Activated effector memory CD4-positive, alpha-beta T cell treated with Interleukin-2 at 50 U/mL for 16 hours (primary cell): Measurements from ENCODE around the gene PIAS3.
"Not testable (repeated sequence)": the region's sequence is repeated elsewhere in the genome, so short reads cannot be mapped to it uniquely, and the experiment has no call there.

Source experiments
- DNase-seq: peaks from one replicate; pipeline ENCODE4 v3.0.0-alpha.2; 2020

Gene PIAS3

DNA sequence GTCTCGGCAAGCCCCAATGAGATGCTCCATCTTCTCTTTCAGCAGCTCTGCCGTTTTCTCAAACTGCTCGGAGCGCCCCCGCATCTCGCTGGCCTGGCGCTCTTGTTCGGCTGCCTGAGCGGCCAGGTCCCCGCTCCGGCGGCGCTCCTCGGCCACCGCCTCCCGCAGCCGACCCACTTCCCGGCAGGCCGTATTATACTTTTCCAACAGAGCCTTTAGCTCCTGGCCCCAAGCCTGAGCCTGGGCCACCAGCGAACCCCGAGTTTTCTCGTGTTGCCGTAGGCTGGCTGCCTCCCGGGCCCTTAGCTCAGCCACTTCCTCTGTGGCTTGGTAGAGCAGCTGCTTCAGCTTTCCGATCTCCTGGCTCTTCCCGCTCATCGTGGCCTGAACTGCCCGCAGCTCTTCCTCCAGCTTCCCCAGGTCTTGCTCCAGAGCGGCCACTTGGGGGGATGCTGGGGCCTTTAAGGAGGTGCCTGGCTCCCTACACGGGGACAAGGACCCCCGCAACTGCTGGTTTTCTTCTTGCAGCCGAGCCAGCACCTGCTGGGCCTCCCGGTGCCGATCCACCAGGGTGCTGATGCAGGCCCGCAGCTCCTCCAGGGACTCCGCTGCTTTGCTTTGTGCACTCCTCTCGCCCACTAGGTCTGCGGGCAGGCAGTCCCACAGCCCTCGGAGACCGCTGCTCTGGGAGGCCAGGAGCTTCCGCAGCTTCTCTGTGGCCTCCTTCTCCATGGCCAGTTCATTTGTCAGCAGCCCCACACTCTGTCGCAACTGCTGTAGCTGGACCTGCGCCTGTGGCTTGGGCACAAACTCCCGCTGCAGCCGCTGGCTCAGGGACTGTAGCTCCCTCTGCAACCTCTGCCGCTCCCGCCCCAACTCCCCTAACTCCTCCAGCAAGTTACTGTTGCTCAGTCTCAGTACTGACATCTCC, 13.4 kb upstream of the PIAS3 start:
- peak; percentile 31 for DNase-seq

GRCh38 chr1:145868232-145868631, 9.4 kb upstream of the PIAS3 start:
- no peak for DNase-seq

DNA sequence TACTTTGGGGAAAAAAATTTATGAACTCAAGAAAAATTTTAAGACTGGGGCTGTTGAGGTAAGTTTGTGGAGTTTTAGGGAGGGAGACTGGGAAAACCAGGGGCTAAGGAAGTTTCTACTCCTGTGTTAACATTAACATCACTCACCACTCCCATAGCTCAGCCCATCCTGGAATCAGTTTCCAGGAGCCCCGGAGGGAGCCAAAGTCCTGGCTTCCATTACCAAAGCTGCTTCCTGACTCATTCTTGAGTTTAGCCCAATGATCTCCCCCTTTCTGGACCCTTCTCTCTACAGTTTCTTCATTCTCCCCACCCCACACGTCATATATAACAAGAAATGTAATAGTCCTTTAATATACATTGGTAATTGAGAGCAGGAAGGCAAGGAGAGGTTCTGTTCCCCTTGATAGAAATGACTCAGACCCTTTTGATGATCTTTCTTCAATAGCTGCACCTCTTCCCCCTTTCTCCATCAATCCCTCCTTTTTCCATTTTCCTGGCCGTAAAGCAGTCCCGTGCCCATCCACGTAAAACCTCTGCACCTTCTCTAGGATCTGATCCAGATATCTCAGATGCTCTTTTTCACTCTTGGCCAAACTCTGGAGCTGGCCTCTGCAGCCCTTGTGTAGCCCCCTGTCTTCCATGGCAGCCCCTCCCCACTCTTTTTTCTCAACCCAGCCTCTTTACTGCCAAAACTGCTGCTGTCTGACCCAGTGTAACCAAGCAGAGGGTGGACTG, 4.6 kb upstream of the PIAS3 start:
- DNase-seq: no peak

- peak; percentile 67 for DNase-seq
Observed at GRCh38 chr1:145859491-145860023, 676 bp upstream of the PIAS3 start.

GRCh38 chr1:145858238-145858900, 512 bp downstream of the PIAS3 start:
- peak; percentile 34 for DNase-seq

GRCh38 chr1:145857170-145857569, 1.7 kb downstream of the PIAS3 start:
- DNase-seq: no peak

DNA sequence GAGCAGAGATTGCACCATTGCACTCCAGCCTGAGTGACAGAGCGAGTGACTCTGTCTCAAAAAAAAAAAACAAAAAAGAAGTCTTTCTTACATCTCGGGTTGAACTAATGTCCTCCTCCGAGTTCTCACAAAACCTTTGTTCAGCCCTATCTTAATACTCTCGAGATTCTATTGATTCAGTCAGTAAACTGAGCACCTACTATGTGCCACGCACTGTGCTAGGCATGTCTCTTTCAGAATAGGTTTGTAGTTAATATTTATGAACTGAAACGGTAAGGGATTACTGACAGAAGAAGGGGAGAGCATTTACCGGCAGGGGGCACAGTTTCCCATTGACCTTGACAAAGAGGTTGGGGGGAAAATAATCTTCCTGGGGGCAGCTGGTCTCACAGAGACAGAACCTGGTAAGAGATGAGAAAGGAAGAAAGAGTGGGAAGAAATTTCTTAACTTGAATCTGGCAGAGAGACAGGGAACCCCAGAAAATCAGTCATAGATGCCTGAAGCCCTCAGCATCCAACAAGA, 3.4 kb downstream of the PIAS3 start:
- no peak for DNase-seq

DNA sequence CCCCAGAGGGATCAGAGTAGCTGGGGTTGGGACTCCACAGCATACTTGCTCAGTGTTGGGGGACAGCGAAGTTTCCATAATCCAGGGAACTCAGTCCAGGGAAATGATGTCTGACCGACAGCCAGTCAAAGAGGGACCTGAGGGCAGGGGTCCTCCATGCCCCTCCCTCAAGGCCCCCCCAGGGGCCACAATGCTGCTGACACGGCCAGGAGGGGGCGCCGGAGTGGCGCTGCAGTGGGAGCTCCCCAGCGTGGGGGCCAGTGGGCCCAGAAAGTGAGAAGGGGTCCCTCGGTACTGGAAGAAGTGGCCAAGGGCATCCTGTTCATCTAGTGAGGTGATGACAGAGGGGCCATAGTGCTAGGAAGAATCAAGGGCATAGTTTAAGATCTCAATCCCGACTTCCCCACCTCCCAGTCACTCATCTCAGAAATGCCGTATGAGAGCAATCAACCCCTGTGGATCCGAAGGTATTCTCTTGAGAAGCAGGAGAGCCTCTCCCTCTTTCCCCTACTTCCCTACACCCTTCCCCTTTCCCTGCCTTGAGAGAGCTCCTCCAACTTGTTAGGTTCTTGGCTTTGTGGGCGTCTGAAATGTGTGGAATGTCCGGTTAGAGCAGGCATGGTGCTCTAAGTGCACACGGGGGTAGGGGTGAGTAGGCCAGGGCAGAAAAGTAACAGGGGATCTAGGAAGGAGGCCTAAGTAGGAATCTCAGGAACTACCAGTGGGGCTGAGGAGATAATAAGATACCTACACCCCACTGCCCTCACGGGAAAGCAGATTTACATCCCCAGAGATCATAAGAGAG, 9.3 kb downstream of the PIAS3 start:
- no peak for DNase-seq

- no peak for DNase-seq
Observed at GRCh38 chr1:145847827-145848226, 11.1 kb downstream of the PIAS3 start.

DNA sequence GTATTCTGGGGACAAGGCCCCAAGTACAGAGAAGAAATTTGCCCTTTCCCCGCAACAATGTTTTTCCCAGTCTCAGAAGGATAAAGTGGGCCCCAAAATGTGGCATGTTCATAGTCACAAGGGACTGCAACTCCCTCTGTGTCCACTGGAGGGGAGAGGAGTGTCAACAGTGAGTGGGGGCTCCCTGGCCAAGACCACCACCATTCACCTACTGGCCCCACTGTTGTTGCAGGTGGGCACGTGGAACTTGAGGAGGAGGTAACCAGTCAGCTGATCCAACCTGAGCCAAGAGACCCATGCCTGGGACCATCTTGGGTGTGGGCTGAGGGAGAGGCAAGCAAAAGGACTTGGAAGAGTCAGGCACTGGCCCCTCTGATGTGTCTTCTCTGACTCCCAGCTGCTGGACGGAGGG, 12.7 kb downstream of the PIAS3 start:
- no peak for DNase-seq

DNA sequence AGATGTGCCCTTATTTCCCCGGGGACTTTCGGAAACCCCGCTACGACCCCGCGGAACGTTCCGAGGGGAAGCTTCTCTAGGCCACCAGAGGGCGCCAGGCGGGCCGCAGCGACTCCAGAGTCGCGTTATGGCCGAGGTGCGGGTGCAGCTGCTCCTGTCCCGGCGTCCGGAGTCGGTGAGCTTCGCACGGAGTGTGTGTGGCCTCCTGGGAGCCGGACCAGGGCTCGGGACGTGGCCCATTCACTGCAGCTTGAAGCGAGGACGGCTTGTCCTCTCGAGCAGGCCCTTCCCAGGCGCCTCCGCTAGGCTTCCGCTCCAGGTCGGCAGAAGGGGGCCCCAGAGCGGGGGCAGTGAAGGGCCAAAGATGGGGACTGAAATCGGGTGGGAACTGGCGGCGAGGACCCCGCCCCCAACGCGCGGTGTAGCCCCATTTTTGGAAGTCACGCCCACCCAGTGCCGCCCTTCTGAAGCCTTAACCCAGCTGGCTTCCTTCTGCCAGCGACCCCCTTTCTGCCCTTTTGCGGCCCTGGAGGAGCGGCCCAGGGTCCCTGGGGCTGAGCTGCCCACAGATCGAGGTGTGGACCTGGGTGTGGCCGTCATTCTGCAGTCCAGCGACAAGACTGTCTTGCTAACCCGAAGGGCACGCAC, 13.2 kb downstream of the PIAS3 start, which contains the start of gene NUDT17:
TSS of gene NUDT17 (plus strand) at position 117 of the 648 bp plus-strand sequence. CDS start at position 128, 11 bp downstream.
- DNase-seq: peak; percentile 66

- DNase-seq: no peak
Observed at GRCh38 chr1:145845144-145845513, 13.8 kb downstream of the PIAS3 start.

GRCh38 chr1:145843031-145843430, 15.8 kb downstream of the PIAS3 start:
- no peak for DNase-seq

GRCh38 chr1:145837656-145838055, 21.2 kb downstream of the PIAS3 start:
- no peak for DNase-seq

- not testable (repeated sequence) for DNase-seq
Observed at GRCh38 chr1:145830810-145831209, 28.1 kb downstream of the PIAS3 start.

DNA sequence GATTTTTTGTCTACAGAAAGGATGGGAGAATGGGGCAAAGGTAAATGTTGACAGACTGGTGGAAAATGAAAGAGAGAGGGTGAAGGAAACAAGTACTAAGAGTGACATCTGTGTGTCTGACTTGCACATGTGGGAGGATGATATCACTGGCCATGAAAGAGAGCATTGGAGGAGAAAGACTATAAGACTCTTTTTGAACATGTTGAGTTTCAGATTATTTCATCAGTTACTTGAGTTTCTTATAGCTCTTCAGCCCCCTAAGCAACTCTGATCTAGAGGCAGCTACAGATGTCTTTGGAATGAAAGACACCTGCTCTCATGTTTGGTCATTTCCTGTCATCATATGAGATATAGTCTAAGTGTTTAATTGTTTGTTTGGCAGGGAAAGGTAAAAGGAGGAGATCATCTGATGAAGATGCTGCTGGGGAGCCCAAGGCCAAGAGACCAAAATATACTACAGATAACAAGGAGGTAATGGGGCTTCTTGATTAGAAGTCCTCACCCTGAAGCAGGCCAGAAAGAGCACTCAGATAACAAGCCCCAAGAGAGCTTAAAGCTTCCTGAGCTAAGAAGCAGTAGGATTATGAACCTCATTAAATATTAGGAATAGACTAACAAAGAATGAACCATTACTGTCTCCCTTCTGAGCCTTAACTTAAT, 30.4 kb downstream of the PIAS3 start:
- no peak for DNase-seq

- DNase-seq: no peak
Observed at GRCh38 chr1:145827966-145828365, 30.9 kb downstream of the PIAS3 start.

- no peak for DNase-seq
Observed at GRCh38 chr1:145826030-145826429, 32.9 kb downstream of the PIAS3 start.

GRCh38 chr1:145824499-145824842, 34.4 kb downstream of the PIAS3 start:
- DNase-seq: no peak

DNA sequence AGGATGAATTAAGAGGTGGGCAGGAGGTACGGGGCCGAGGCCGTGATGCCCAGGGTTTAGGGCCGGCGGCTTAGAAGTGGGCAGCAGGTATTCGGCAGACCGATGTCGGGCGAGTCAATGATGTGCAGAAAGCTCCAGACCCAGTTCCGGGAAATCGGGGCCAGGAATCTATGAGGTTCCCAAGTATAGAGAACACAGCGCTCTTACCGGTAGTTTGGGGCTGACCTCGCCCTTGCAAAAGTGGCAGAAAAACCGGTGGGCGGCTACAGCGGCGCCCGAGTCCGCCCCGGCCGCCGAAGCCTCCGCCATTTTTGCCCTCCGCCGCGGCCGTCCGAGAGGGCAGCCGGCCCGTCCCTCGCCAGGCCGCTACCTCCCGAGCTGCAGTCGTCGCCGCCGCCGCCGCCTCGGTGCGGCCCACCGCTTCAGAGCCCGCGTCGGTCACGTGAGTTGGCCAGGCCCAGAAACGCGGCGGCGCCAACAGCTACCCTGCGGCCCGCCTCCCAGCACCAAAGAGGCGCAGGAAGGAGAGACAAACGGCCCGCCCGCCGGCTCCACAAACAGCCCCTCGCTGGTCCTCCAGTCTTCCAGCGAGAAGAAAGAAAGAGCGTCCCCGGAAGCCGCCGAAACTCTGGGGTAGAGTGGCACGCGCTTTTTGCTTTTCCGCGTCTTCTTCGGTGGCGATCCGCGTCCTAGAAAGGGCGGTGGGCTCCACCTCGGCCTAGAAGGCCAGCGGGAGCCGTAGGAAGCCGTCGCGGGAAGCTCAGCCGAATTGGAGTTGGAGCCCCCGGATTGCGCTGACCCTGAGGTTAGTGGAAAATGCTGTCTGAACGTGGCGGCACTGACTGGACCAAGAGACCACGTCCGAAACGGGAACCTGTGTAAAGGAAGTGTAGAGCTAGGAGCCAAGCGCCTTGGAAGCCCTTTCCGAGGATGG, 35.0 kb downstream of the PIAS3 start, which contains the start of the genes POLR3C and RNF115:
TSS of gene POLR3C (plus strand) at position 636 of the 934 bp plus-strand sequence. CDS start 1,577 bp downstream, outside the sequence.
TSS of gene RNF115 (minus strand) at position 531 of the 934 bp plus-strand sequence. CDS start at position 309, 222 bp downstream.
- peak; percentile 84 for DNase-seq
